MCF 10A (cell line): ENCODE measurements around the gene PPM1E. TPM values are rescaled to one million over a fixed set of nuclear protein-coding genes. Genes with fewer than 3 reads are reported as not detected.

ENCODE experiments used
- BruUV-seq: library from RNA; stranded (reverse); fragments of 400-500 nt; replicated peaks from 2 replicates; lab custom pipeline; 2021; lab: Mats Ljungman, UMichigan
- CTCF ChIA-PET: fragments of 300-600 bp; sonication (Branson Sonifier 250); formaldehyde crosslinking; extraction: SDS; loops from one replicate; lab custom pipeline; 2021; ENCODE audit warnings: antibody characterized with exemption, inconsistent platforms; lab: Yijun Ruan, JAX
- POLR2A ChIA-PET: fragments of 300-600, 350-650 bp; sonication (Branson Sonifier 250); formaldehyde crosslinking; extraction: SDS; loops from one replicate; lab custom pipeline; 2020; ENCODE audit warnings: antibody characterized with exemption, inconsistent platforms; lab: Yijun Ruan, JAX
- DNase-seq: peaks from one replicate; pipeline ENCODE4 v3.0.0-alpha.2; 2018; ENCODE audit not compliant: unreplicated experiment
- H3K27ac Mint-ChIP-seq: one replicate; pipeline ENCODE4 v1.8.0; 2022; ENCODE audit warnings: mild to moderate bottlenecking, low read depth, mixed read lengths; ENCODE audit not compliant: unreplicated experiment
- H3K27me3 Mint-ChIP-seq: one replicate; pipeline ENCODE4 v1.8.0; 2022; ENCODE audit warnings: mixed read lengths; ENCODE audit not compliant: insufficient read depth, unreplicated experiment
- H3K36me3 Mint-ChIP-seq: one replicate; pipeline ENCODE4 v1.8.0; 2022; ENCODE audit warnings: mild to moderate bottlenecking, moderate library complexity, mixed read lengths; ENCODE audit not compliant: insufficient read depth, unreplicated experiment
- H3K4me1 Mint-ChIP-seq: one replicate; pipeline ENCODE4 v1.8.0; 2022; ENCODE audit warnings: mixed read lengths; ENCODE audit not compliant: insufficient read depth, unreplicated experiment
- H3K4me3 Mint-ChIP-seq: one replicate; pipeline ENCODE4 v1.8.0; 2022; ENCODE audit warnings: mild to moderate bottlenecking, moderate library complexity, mixed read lengths; ENCODE audit not compliant: unreplicated experiment
- H3K9me3 Mint-ChIP-seq: one replicate; pipeline ENCODE4 v1.8.0; 2022; ENCODE audit warnings: mixed read lengths; ENCODE audit not compliant: unreplicated experiment
- intact Hi-C: fragments of 100-400 bp; cut with micrococcal nuclease; formaldehyde crosslinking; loops from 2 replicates; pipeline ENCODE4 v1.14.1; 2022
- total RNA-seq: library from RNA; stranded (reverse); gene quantifications from 2 replicates; pipeline ENCODE4 v1.2.3, GENCODE V29; 2022
- TF ChIP-seq, protein P1 (sequence below): fragments of 200-600 bp; IDR thresholded peaks from one replicate; pipeline ENCODE4 v1.8.0; 2022; ENCODE audit warnings: antibody characterized with exemption, mild to moderate bottlenecking; ENCODE audit not compliant: unreplicated experiment

Gene PPM1E
- total RNA-seq, 1 experiment from 2014 or later, result 0.65 TPM

GRCh38 chr17:58811290-58811689 is 55.6 kb downstream of the PPM1E start:
- H3K36me3 Mint-ChIP-seq, result no peaks in the 10 kb centered on the region
- CTCF ChIA-PET, result interaction anchor here (1.1 kb wide), 1 partner anchor 24 kb away, joined by 3 read pairs; no protein-coding TSS in a partner anchor

DNA sequence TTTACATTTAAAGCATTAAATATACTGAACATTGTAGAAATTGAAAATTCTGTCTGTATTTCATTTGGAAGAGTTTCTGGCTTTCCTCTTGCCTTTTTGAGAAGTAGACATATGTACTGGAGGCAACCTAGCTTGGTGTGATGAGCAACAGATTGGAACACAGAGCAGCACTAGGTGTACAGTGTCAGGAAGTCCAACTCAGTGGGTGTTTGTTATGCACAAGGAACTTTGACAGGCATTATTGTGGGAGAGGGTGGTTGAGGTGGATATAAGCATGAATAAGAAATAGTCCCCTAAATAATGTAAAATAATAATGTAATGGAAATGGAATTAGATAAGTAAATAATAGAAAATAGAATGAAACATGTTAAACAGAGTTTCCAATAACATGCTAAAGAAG is 58.1 kb downstream of the PPM1E start:
- CTCF ChIA-PET, result no interaction called here
- no peak overlapping the region for H3K27ac Mint-ChIP-seq
- no peaks in the 10 kb centered on the region for H3K27me3 Mint-ChIP-seq
- no peaks in the 10 kb centered on the region for H3K4me1 Mint-ChIP-seq
- BruUV-seq, result no TSS peak
- DNase-seq, result no peak
- no peaks in the 10 kb centered on the region for H3K9me3 Mint-ChIP-seq
- H3K36me3 Mint-ChIP-seq, result no peaks in the 10 kb centered on the region
- TF ChIP-seq, protein P1, sequence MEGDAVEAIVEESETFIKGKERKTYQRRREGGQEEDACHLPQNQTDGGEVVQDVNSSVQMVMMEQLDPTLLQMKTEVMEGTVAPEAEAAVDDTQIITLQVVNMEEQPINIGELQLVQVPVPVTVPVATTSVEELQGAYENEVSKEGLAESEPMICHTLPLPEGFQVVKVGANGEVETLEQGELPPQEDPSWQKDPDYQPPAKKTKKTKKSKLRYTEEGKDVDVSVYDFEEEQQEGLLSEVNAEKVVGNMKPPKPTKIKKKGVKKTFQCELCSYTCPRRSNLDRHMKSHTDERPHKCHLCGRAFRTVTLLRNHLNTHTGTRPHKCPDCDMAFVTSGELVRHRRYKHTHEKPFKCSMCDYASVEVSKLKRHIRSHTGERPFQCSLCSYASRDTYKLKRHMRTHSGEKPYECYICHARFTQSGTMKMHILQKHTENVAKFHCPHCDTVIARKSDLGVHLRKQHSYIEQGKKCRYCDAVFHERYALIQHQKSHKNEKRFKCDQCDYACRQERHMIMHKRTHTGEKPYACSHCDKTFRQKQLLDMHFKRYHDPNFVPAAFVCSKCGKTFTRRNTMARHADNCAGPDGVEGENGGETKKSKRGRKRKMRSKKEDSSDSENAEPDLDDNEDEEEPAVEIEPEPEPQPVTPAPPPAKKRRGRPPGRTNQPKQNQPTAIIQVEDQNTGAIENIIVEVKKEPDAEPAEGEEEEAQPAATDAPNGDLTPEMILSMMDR, result no peak
- H3K4me3 Mint-ChIP-seq, result no peak overlapping the region
- intact Hi-C loops, result no loop called here
- POLR2A ChIA-PET, result interaction anchor here (0.5 kb wide), 1 partner anchor 115 kb away, joined by 6 read pairs; no protein-coding TSS in a partner anchor

More at GRCh38 chr17:58811290-58811689, 55.6 kb downstream of the PPM1E start:
- no peak overlapping the region for H3K4me3 Mint-ChIP-seq
- TF ChIP-seq, protein P1, result no peak
- no peak for DNase-seq
- H3K9me3 Mint-ChIP-seq, result no peaks in the 10 kb centered on the region
- no peaks in the 10 kb centered on the region for H3K27me3 Mint-ChIP-seq
- H3K4me1 Mint-ChIP-seq, result no peaks in the 10 kb centered on the region
- intact Hi-C loops, result no loop called here
- H3K27ac Mint-ChIP-seq, result no peak overlapping the region
- BruUV-seq, result no TSS peak
- POLR2A ChIA-PET, result interaction anchor here (0.6 kb wide), 1 partner anchor 11 kb away, joined by 3 read pairs; no protein-coding TSS in a partner anchor

- CTCF ChIA-PET, result interaction anchor here (0.6 kb wide), 1 partner anchor 144 kb away, joined by 3 read pairs; no protein-coding TSS in a partner anchor
Observed at GRCh38 chr17:58818654-58819053, 63.0 kb downstream of the PPM1E start.

More at GRCh38 chr17:58818654-58819053, 63.0 kb downstream of the PPM1E start:
- Mint-ChIP-seq H3K4me3 (no peak overlapping the region), H3K27ac (no peak overlapping the region), H3K4me1 (peaks cover 8% of the 10 kb centered on the region), H3K9me3 (no peaks in the 10 kb centered on the region), H3K27me3 (no peaks in the 10 kb centered on the region), H3K36me3 (no peaks in the 10 kb centered on the region)
- TF ChIP-seq, protein P1, result no peak
- BruUV-seq, result no TSS peak
- no peak for DNase-seq
- intact Hi-C loops, result no loop called here
- POLR2A ChIA-PET, result no interaction called here
